CD1c-positive myeloid dendritic cell (primary cell): ENCODE results near the gene ERCC6L2.

Source experiments
- DNase-seq: peaks from one replicate; pipeline ENCODE4 v3.0.0-alpha.2; 2016; ENCODE audit errors: extremely low spot score

Gene ERCC6L2

DNA sequence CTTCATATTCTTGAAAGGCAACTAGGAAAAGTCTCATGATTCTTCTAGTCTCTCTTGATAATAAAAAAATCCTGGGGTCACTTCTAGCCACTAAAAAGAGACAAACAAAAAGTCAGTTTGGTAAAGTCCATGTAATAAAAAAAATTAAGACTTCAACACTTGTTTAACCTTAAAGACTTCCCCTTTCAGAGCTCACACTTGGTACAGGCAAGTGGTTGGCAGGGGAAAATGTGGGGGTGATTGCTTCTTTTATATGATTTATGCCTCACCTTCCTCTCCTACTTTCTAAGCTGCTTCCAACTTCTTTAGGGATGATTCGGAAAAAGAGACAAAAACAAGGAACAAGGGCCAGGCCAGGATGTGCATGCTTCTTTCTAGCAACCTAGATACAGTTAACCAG, 5.1 kb upstream of the ERCC6L2 start:
- no peak for DNase-seq

DNA sequence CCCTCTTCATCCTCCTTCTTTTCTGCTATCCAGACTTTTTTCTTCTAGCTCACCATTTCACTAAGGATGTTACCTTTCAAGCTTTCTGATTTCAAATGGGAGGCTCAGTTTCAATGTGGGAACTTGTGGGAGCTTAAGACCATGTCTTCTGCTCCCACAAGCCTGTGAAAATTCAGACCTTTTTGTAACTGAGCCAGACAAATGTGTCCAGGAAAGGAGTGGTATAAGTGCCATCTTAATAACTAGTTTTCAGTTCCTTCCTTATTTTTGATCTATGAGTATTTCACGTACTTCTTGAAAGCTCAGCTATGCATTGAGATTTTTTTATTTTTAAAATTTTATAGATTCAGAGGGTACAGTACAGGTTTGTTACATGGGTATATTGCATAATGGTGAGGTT, 4.6 kb upstream of the ERCC6L2 start:
- no peak for DNase-seq

GRCh38 chr9:95874303-95874988, 1.0 kb upstream of the ERCC6L2 start:
- DNase-seq = no peak

GRCh38 chr9:95874989-95875304, 544 bp upstream of the ERCC6L2 start:
- DNase-seq = peak; percentile 68

DNA sequence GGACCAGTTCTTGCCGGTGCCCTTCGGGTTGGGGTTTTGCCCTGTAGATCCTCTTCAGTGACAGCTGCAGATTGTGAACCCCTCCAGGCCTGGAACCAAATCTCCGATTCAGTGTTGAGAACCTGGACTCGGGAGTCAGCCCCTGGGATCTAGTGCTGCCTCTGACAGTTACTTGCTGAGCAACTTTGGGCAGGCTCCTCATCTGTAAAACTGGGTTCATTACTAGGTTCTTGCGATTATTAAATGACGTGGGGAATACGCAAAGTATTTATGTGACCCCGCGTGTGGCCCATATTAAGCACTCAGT, 600 bp downstream of the ERCC6L2 start:
- no peak for DNase-seq

DNA sequence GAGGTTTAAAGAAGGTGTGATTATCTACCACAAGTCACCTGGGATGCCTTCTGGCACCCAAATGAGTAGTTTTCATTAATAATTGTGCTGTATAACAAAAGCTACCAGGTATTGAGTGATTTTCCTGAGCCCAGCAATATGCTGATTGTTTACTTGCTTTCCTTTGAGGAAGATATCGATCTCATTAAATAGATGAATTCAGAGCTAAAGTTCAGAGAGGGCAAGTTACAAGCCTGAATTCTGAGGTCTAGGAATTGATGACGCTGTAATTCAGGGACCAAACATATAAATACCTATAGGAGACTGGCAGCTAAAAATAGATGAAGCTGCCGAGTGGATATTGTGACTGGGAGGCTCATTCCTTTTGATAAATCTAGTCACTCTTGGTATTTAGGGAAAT, 1.1 kb downstream of the ERCC6L2 start:
- DNase-seq = no peak

- DNase-seq = no peak
Measured at GRCh38 chr9:95877984-95878383, 2.5 kb downstream of the ERCC6L2 start.

- no peak for DNase-seq
Measured at GRCh38 chr9:95879591-95879990, 4.1 kb downstream of the ERCC6L2 start.

DNA sequence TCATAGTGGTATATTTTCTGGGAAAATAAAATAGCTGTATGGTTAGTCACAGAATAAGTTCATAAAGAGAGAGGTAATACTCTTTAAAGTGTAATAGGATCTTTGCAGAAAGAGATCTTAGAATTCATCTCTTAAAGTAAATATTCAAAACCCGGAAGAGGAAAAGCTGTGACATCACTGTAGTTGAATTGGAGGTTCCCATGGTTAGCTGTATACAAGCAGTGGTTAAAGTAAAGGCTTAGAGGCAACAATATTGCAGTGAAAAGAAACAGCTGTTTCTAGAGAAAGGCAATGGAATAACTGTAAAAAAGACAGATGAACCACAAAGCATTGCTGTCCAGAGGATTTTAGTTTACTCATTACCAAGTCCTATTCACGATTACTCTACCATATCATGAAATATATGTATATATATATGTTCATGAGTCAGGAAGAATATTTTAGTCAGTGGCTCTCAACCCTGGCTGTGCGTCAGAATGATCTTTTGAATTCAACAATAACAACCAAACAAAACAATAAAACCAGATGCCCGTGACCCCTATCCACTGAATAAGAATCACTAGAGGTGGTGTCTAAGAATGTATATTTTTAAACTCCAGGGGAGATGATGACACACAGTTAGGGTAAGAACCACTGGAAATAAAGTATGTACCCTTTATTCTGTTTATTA, 4.7 kb downstream of the ERCC6L2 start:
- no peak for DNase-seq

- no peak for DNase-seq
Measured at GRCh38 chr9:95887926-95888497, 12.5 kb downstream of the ERCC6L2 start.

DNA sequence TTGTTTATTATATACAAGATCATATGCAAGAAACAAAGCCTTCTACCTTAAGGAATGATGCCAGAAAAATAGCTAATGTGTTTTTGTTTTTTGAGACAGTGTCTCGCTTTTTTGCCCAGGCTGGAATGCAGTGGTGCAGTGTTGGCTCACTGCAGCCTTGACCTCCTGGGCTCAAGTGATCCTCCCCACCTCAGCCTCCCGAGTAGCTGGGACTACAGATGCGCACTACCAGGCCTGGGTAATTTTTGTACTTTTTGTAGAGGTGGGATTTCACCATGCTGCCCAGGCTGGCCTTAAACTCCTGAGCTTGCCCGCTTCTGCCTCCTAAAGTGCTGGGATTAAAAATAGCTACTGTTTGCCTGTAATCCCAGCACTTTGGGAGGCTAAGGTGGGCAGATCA, 15.1 kb downstream of the ERCC6L2 start:
- no peak for DNase-seq

DNA sequence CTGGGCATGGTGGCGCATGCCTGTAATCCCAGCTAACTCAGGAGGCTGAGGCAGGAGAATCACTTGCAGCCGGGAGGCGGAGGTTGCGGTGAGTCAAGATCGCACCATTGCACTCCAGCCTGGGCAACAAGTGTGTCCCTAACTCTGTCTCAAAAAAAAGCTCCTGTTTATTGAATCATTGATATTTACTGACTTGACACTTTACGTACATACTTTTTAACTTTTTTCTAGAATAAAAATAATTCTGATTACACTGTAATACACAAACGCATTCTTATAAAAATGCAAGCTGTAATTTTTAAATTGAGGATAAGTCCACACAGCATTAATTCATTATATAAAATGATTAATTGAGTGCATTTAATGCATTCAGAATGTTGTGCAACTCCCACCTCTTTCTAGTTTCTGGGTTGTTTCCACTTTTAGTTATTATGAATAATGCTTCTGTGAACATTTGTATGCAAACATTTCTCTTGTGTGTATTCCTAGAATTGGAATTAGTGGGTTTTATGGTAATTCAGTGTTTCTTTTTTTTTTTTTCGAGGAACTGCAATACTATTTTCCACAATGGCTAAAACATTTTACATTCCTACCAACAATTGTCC, 15.7 kb downstream of the ERCC6L2 start:
- no peak for DNase-seq

DNA sequence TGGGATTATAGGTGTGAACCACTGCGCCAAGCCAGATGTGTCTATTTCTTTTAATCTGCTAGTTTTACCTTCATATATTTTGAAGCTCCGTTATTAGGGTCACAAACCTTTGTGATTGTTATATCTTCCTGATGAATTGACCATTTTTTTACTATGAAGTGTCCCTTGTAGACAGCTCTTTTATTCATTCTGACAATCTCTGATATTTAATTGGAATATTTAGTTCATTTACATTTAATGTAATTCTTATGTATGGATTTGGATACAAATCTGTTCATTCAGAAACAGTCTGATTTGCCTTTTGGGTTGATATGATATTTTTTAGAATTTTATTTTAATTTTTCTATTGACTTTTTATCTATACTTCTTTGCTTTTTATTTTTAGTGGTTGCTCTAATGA, 17.2 kb downstream of the ERCC6L2 start:
- no peak for DNase-seq

DNA sequence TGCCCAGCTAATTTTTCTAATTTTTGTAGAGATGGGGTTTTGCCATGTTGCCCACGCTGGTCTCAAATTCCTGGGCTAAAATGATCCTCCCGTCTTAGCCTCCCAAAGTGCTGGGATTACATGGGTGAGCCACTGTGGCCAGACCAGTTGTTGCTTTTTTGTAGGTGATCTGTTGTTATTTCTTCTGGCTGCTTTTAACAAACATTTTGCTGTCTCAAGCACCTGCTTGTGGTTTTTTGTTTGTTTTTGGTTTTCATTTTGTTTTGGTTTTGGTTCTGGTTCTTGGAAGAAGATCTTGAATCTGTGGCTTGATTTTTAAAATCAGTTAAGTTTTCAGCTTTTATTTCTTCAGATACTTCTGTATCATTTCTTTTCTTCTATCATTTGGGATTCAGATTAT, 21.1 kb downstream of the ERCC6L2 start:
- DNase-seq = no peak

- DNase-seq = no peak
Measured at GRCh38 chr9:95901506-95901905, 26.0 kb downstream of the ERCC6L2 start.

DNA sequence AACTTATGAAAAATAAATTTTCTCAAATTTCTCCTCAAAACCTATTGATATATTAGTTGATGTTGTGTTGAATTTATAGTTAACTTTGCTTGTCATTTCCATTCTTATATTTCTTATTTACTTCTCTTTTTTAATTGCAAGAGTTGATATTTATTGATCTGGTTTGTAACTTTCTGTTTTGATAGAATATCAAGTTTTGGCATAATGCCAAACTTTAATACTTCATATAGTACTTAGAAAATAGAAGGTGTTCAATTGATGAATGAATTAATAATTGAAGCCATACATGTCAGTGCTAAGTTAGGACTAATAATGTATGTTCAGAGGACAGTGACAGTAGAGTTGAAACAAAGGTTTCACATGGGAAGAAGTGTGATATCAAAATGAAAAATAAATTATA, 27.9 kb downstream of the ERCC6L2 start:
- DNase-seq = no peak

GRCh38 chr9:95907794-95908193, 32.3 kb downstream of the ERCC6L2 start:
- no peak for DNase-seq

DNA sequence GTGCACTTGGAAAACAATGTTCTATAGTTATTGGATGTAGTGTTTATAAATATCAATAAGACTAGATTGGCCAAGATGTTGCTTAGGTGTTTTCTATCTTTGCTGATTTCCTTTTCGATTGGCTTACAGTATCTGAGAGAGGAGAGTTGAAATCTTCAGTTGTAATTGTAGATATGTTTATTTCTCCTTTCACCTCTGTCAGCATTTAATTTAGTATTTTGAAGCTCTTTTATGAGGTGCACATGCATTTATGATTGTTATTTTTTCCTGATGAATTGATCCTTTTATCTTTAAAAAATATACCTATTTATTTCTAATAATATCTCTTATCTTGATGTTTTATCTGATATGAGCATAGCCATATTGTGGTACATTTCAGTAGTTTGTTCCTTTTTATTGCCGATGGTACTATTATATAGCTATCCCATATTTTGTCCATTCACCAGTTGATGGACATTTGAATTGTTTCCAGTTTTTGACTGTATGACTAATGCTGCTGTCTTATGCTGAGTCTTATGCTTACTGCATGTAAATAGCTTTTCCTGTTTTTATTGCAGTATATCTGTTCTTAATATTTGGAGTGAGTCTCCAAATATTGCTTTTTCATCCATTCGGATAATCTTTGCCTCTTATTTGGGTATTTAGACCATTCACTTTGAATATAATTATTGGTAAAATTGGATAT, 34.7 kb downstream of the ERCC6L2 start:
- DNase-seq = no peak

DNA sequence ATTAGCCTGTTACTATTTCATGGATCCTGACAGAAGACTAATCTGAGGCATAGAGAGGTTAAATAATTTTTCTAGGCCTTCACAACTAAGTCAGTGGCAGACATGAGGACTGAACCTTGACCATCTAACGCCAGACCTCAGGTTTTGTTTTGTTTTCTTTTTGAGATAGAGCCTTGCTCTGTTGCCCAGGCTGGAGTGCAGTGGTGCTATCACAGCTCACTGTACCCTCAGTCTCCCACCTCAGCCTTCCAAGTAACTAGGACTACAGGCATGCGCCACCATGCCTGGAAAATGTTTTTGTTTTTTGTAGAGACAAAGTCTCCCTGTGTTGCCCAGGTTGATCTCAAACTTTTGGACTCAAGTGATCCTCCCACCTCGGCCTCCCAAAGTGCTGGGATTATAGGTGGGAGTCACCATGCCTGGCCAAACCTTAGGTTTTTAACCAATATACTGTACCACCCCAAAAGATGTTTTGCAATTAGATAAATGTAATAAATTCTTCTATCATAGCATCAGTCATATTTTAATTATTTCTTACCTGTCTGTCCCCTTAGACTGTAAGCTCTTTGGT, 35.4 kb downstream of the ERCC6L2 start:
- no peak for DNase-seq

DNA sequence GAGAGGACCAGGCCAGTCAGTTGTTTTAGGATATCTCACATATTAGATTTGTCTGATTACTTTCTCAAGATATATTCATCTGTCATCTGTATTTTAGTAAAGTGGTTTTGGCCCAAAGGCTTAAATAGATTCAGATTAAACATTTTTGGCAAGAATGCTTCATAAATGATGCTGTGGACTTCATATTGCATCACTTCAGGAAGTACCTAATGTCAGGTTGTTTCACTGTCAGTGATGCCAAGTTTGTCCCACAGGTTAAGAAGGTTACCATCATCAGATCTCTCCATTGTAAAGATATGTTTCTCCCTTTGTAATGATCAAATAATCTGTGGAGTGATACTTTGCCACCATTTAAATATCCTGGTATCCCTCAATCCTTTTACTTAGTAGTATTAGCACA, 37.3 kb downstream of the ERCC6L2 start:
- DNase-seq = no peak

GRCh38 chr9:95920017-95920416, 44.5 kb downstream of the ERCC6L2 start:
- DNase-seq = peak; percentile 31

DNA sequence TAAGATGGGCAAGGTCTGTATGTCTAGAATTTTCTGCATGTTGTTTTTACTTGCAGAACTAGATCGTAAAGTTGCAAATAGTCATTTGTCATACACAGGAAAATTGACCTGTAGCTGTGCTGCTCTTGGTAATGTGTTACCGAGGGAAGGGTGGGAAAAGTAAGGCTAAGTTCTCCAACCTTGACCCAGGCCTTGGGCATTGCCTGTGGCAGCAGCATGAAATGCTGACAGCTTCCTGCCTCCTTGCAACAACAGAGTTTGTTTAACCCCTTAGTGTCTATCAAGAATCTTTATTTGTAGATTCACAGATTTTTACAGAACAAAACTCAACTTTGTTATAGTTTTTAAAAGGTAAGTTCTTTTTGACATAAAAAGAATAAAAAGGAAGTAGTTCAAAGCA, 48.3 kb downstream of the ERCC6L2 start:
- no peak for DNase-seq
